H54 (cell line): Measurements from ENCODE around the gene C19orf33.
A peak's percentile ranks its signal among the peaks of the same experiment; 100 is the strongest.

ENCODE experiments used
- DNase-seq: peaks from one replicate; pipeline ENCODE4 v3.0.0; 2011; ENCODE audit warnings: low spot score, mixed read lengths; ENCODE audit not compliant: insufficient read length
- FAIRE-seq: peaks from 3 replicates; lab custom pipeline; 2011; peaks lifted over from hg19 to GRCh38; lab: Jason Lieb, UNC
- POLR2A ChIP-seq: IDR thresholded peaks from 2 replicates; pipeline ENCODE4 v1.6.1; 2011; ENCODE audit warnings: low read depth, mild to moderate bottlenecking, low read length

The C19orf33 gene

GRCh38 chr19:38288123-38288855, 15.8 kb upstream of the C19orf33 start:
- TF ChIP-seq POLR2A = no peak
- FAIRE-seq (no peak), DNase-seq (no peak)

DNA sequence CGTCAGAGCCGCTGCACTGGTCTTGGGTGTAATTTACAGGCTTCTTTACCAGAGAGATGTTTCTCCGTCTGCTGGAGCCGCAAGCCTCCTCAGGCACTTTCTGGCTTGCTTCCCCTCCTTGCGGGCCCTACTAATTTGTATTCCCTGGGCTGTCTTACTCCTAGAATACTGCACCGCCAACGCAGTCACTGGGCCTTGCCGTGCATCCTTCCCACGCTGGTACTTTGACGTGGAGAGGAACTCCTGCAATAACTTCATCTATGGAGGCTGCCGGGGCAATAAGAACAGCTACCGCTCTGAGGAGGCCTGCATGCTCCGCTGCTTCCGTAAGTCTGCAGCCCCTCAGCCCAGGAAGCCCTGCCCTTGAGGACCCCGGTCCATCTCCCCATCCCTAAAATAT, 14.1 kb upstream of the C19orf33 start:
- FAIRE-seq (no peak), DNase-seq (no peak)
- no peak for TF ChIP-seq POLR2A

DNA sequence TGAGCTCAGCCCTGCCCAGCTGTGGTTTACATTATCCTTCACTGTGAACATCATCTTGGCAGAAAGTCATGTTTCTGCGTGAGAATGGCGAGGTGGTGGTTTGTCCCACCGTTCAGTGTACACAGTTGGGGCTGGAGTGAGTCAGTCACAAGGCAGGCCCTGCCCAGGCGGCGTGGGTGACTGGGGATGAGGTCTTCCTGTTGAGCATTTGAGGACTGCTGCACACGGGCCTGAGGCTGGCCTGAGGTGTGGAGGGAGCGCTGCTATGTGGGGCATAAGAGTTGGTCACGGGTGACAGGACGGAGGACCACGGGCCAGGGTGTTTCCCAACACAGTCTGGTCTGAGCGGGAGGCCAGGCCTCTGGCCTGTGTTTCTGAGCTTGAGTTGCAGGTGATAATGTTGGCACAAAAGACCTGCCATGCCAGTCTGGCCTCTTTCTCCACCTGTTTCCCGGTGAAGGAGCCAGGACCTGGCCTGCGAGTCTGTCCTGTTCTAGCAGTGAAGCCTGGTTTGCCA, 13.4 kb upstream of the C19orf33 start:
- no peak for TF ChIP-seq POLR2A
- FAIRE-seq = peak; percentile 95
- DNase-seq = peak; percentile 85

DNA sequence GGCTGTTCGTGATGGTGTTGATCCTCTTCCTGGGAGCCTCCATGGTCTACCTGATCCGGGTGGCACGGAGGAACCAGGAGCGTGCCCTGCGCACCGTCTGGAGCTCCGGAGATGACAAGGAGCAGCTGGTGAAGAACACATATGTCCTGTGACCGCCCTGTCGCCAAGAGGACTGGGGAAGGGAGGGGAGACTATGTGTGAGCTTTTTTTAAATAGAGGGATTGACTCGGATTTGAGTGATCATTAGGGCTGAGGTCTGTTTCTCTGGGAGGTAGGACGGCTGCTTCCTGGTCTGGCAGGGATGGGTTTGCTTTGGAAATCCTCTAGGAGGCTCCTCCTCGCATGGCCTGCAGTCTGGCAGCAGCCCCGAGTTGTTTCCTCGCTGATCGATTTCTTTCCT, 12.2 kb upstream of the C19orf33 start:
- no peak for TF ChIP-seq POLR2A
- DNase-seq (no peak), FAIRE-seq (no peak)

- DNase-seq = no peak
- TF ChIP-seq POLR2A = no peak
- no peak for FAIRE-seq
Observed at GRCh38 chr19:38293281-38293680, 10.8 kb upstream of the C19orf33 start.

- TF ChIP-seq POLR2A = no peak
- FAIRE-seq (no peak), DNase-seq (no peak)
Observed at GRCh38 chr19:38294090-38294489, 10.0 kb upstream of the C19orf33 start.

GRCh38 chr19:38298821-38299680, 5.0 kb upstream of the C19orf33 start:
- FAIRE-seq (no peak), DNase-seq (no peak)
- no peak for TF ChIP-seq POLR2A

- FAIRE-seq (no peak), DNase-seq (no peak)
- TF ChIP-seq POLR2A = no peak
Observed at GRCh38 chr19:38304352-38304865, 358 bp downstream of the C19orf33 start.

GRCh38 chr19:38304866-38305429, 897 bp downstream of the C19orf33 start:
- DNase-seq = peak; percentile 97
- peak; percentile 38 for FAIRE-seq
- TF ChIP-seq POLR2A = 0 out of 2 replicates have a peak, but pooled peaks have one; percentile 2

DNA sequence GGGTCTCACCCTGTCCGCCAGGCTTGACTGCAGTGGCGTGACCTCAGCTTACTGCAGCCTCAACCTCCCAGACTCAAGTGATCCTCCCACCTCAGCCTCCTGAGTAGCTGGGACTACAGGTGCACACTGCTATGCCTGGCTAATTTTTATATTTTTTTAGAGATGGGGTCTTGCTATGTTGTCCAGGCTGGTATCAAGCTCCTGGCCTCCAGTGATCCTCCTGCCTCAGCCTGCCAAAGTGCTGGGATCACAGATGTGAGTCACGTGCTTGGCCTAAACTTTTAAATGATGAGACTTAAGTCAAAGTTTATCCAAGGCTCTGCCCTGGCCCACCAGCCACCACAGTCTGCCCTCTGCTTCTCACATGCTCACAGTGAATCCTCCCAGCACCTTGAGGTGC, 2.2 kb downstream of the C19orf33 start:
- DNase-seq = no peak
- no peak for FAIRE-seq
- TF ChIP-seq POLR2A = no peak

DNA sequence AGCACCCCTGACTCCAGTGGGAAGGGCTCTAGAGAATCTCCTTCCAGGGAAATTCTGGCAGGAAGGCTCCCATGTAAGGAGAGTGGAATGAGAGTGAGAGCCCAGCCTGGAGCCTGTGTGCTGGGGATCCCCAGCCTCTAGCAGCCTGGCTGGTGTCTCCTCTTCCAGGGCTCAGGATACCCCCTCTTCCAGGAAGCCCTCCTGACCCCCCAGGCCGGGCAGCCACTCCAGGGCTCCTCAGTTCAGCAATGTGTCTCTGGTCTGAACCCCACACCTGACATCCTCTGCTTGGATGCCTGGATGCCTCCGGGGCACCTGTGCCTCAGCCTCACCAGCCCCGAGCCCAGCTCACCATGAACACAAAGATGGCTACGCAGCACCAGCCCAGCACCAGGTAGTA, 3.0 kb downstream of the C19orf33 start:
- FAIRE-seq = no peak
- DNase-seq = no peak
- TF ChIP-seq POLR2A = no peak

DNA sequence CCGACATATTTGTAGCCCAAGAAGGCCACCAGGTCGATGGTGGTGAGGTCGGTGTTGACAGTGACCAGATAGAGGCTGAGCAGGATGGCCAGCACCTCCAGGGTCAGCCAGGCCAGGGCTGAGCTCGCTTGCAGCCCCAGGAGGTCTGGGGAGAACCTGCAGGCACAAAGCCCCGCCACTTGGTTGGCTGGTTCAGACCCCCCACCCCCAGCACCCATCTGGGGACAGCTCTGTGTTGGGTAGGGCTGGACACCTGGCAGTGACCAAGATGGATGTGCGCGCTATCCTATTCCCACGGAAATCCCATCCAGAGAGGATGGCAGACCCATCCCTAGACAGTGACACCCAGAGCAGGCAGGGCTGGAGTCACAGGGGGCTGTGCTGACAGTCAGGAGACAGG, 3.5 kb downstream of the C19orf33 start:
- DNase-seq (no peak), FAIRE-seq (no peak)
- TF ChIP-seq POLR2A = no peak; the same call in 1 of the 2 replicates

- DNase-seq (no peak), FAIRE-seq (no peak)
- TF ChIP-seq POLR2A = no peak
Observed at GRCh38 chr19:38308006-38308766, 4.1 kb downstream of the C19orf33 start.
